K562 (cell line): ENCODE measurements around the gene GKN1. TPM values are rescaled to one million over a fixed set of nuclear protein-coding genes. Genes with fewer than 3 reads are reported as not detected.

ENCODE experiments used
- ATAC-seq: fragments of 200-7000 bp; cut with Tn5 transposase; 3 replicates; pipeline ENCODE4 v1.9.1; 2020; ENCODE audit warnings: moderate library complexity
- BruUV-seq: library from RNA; stranded (reverse); fragments of 400-500 nt; replicated peaks from 2 replicates; lab custom pipeline; 2021; lab: Mats Ljungman, UMichigan
- CTCF ChIA-PET: fragments of 300-600 bp; formaldehyde crosslinking; extraction: SDS; loops from one replicate; lab custom pipeline; 2021; ENCODE audit warnings: low intra/inter-chr PET ratio; lab: Yijun Ruan, JAX
- POLR2A ChIA-PET: fragments of 300-600, 350-650 bp; sonication (Branson Sonifier 250); formaldehyde crosslinking; extraction: SDS; loops from one replicate; lab custom pipeline; 2021; ENCODE audit warnings: antibody characterized with exemption, inconsistent platforms; lab: Yijun Ruan, JAX
- DNase-seq, 4 experiments: peaks; one replicate each; pipeline versions ENCODE4 v3.0.0 to v3.0.0-alpha.2; 2011 to 2018; ENCODE audit warnings: low spot score in 3 of 4, mixed read lengths in 3 of 4; ENCODE audit errors: extremely low read depth in 1 of 4
- FAIRE-seq: peaks from 2 replicates; lab custom pipeline; 2011; peaks lifted over from hg19 to GRCh38; lab: Jason Lieb, UNC
- H2AFZ ChIP-seq: 2 replicates; pipeline ENCODE4 v1.6.0; 2011; ENCODE audit warnings: low read depth, low read length, control low read depth, inconsistent platforms
- H3K27ac ChIP-seq: fragments of 200-600 bp; 3 replicates; pipeline ENCODE4 v1.8.0; 2011; ENCODE audit warnings: low read depth, mild to moderate bottlenecking, control low read depth, inconsistent platforms, low read length, moderate library complexity, mixed read lengths; ENCODE audit errors: extremely low read depth
- H3K27me3 ChIP-seq, 2 experiments: fragments of 300-600 bp in 1 of 2; 2 replicates in 1 of 2; 3 replicates in 1 of 2; pipeline versions ENCODE4 v1.6.0 to v1.8.0; 2011; ENCODE audit warnings: inconsistent platforms in 2 of 2, low read length in 2 of 2, mild to moderate bottlenecking in 1 of 2, mixed read lengths in 1 of 2, moderate library complexity in 1 of 2; ENCODE audit not compliant: control insufficient read depth in 2 of 2, insufficient read depth in 2 of 2
- H3K36me3 ChIP-seq: fragments of 300-600 bp; 3 replicates; pipeline ENCODE4 v1.8.0; 2011; ENCODE audit warnings: mild to moderate bottlenecking, low read length, inconsistent platforms; ENCODE audit not compliant: control insufficient read depth, insufficient read depth
- H3K4me1 ChIP-seq, 2 experiments: fragments of 200-600 bp in 1 of 2; replicated peaks in 1 of 2; 2 replicates in 1 of 2; 3 replicates in 1 of 2; pipeline versions ENCODE4 v1.5.1 to v1.8.0; 2011; ENCODE audit warnings: inconsistent platforms in 2 of 2, low read length in 2 of 2, mild to moderate bottlenecking in 1 of 2, mixed read lengths in 1 of 2, moderate library complexity in 1 of 2; ENCODE audit not compliant: control insufficient read depth in 2 of 2, insufficient read depth in 2 of 2
- H3K4me2 ChIP-seq: 2 replicates; pipeline ENCODE4 v1.6.1; 2011; ENCODE audit warnings: low read length, control low read depth, inconsistent platforms, mixed read lengths; ENCODE audit not compliant: insufficient read depth
- H3K4me3 ChIP-seq: fragments of 200-600 bp; sonication (generic), shearing (Covaris generic); 2 replicates; pipeline ENCODE4 v1.5.1; 2016; ENCODE audit warnings: control low read depth, inconsistent platforms
- H3K79me2 ChIP-seq: fragments of 200-600 bp; 3 replicates; pipeline ENCODE4 v1.8.0; 2011; ENCODE audit warnings: low read length, inconsistent platforms; ENCODE audit not compliant: control insufficient read depth, insufficient read depth
- H3K9ac ChIP-seq, 2 experiments: 2 replicates each; pipeline versions ENCODE4 v1.6.0 to v1.6.1; 2011; ENCODE audit warnings: low read depth in 2 of 2, low read length in 2 of 2, control low read depth in 1 of 2, inconsistent platforms in 1 of 2, mild to moderate bottlenecking in 1 of 2, mixed read lengths in 1 of 2; ENCODE audit not compliant: insufficient read depth in 1 of 2
- H3K9me1 ChIP-seq: one replicate; pipeline ENCODE4 v1.6.0; 2011; ENCODE audit warnings: inconsistent platforms, mild to moderate bottlenecking, low read length, moderate library complexity; ENCODE audit not compliant: control insufficient read depth, insufficient read depth
- H3K9me3 ChIP-seq: replicated peaks from 2 replicates; pipeline ENCODE4 v1.5.1; 2011; ENCODE audit warnings: low read depth, low read length, inconsistent platforms; ENCODE audit not compliant: control insufficient read depth, insufficient read depth
- H4K20me1 ChIP-seq: replicated peaks from 2 replicates; pipeline ENCODE4 v1.6.1; 2011; ENCODE audit warnings: low read length, inconsistent platforms, mixed read lengths; ENCODE audit not compliant: control insufficient read depth, insufficient read depth
- ATF1 ChIP-seq, 2 experiments: fragments of 450-650 bp in 1 of 2; IDR thresholded peaks; 2 replicates each; pipeline ENCODE4 v1.6.1; 2016; ENCODE audit warnings: missing compliant biosample characterization in 1 of 2, missing genetic modification characterization in 1 of 2
- HDAC2 ChIP-seq: fragments of 450-650 bp; IDR thresholded peaks from 2 replicates; pipeline ENCODE4 v1.6.1; 2016; ENCODE audit warnings: mild to moderate bottlenecking
- NFXL1 ChIP-seq: fragments of 450-650 bp; formaldehyde crosslinking; IDR thresholded peaks from 2 replicates; pipeline ENCODE4 v1.4.0; 2021; ENCODE audit warnings: mild to moderate bottlenecking
- NKRF ChIP-seq: fragments of 450-650 bp; IDR thresholded peaks from 2 replicates; pipeline ENCODE4 v1.6.1; 2016; ENCODE audit warnings: borderline replicate concordance
- POLR2B ChIP-seq: fragments of 450-650 bp; IDR thresholded peaks from 2 replicates; pipeline ENCODE4 v1.6.1; 2018; ENCODE audit warnings: low read depth; ENCODE audit not compliant: partially characterized antibody
- TCF7L2 ChIP-seq: fragments of 150-350 bp; IDR thresholded peaks from 2 replicates; pipeline ENCODE4 v1.6.1; 2016; ENCODE audit warnings: low read depth, mild to moderate bottlenecking, low read length, moderate library complexity
- XRCC5 ChIP-seq: fragments of 200-400 bp; formaldehyde crosslinking; IDR thresholded peaks from 2 replicates; pipeline ENCODE4 v1.6.1; 2017; ENCODE audit warnings: low read depth, mild to moderate bottlenecking, low read length
- ZBTB17 ChIP-seq: fragments of 450-650 bp; formaldehyde crosslinking; IDR thresholded peaks from 2 replicates; pipeline ENCODE4 v1.4.0; 2020; ENCODE audit warnings: mild to moderate bottlenecking
- ZBTB7A ChIP-seq: IDR thresholded peaks from 2 replicates; pipeline ENCODE4 v1.6.1; 2011; ENCODE audit warnings: low read depth, mild to moderate bottlenecking, low read length, moderate library complexity, borderline replicate concordance; ENCODE audit not compliant: control insufficient read depth
- ZNF239 ChIP-seq: fragments of 250-450 bp; sonication (Bioruptor Pico); IDR thresholded peaks from 2 replicates; pipeline ENCODE4 v1.4.0; 2020; ENCODE audit warnings: mild to moderate bottlenecking
- ZNF408 ChIP-seq: fragments of 250-450 bp; sonication (Bioruptor Pico); IDR thresholded peaks from 2 replicates; pipeline ENCODE4 v1.4.0; 2020; ENCODE audit warnings: low read depth, mild to moderate bottlenecking, moderate library complexity
- WGBS: fragments of 100-300 bp; shearing (Covaris generic); methylation state at CpG from one replicate; pipeline ENCODE4 v1.1.6; 2016; ENCODE audit warnings: low coverage, mixed read lengths; ENCODE audit not compliant: insufficient coverage; ENCODE audit errors: missing lambda C conversion rate; 5-methylcytosine and 5-hydroxymethylcytosine counted together
- in situ Hi-C: fragments of 300-500 bp; cut with MboI; formaldehyde crosslinking; loops from 4 replicates; pipeline ENCODE4 v1.15.0; 2018; ENCODE audit warnings: inconsistent platforms, mixed read lengths
- intact Hi-C: fragments of 100-400 bp; cut with micrococcal nuclease; formaldehyde crosslinking; loops from 2 replicates; pipeline ENCODE4 v1.14.2; 2022
- polyA plus RNA-seq, 8 experiments: library from polyadenylated mRNA; depleted of rRNA in 4 of 8; stranded (reverse) in 5 of 8; unstranded in 3 of 8; fragments of >200 nt; fragmentation: Nextera tagmentation in 2 of 8; fragmentation: Illumina TruSeq in 1 of 8; extraction: Ambion mirVana in 2 of 8; extraction: Trizol in 1 of 8; gene quantifications; 2 replicates each; pipeline versions ENCODE4 v1.2.1 to v1.2.3, GENCODE V29; 2011 to 2014; ENCODE audit warnings: inconsistent platforms in 1 of 8, missing spikeins in 1 of 8
- total RNA-seq, 7 experiments: library from RNA; depleted of rRNA in 6 of 7; stranded (reverse); fragments of >200 nt in 6 of 7; fragmentation: Illumina TruSeq in 2 of 7; extraction: Trizol in 2 of 7; gene quantifications; 2 replicates each; pipeline versions ENCODE4 v1.2.1 to v1.2.3, GENCODE V29; 2011 to 2021; ENCODE audit warnings: low replicate concordance in 1 of 7
- TF ChIP-seq, protein P1 (sequence below): sonication (generic); formaldehyde crosslinking; IDR thresholded peaks from 2 replicates; pipeline ENCODE4 v1.8.0; 2023; ENCODE audit warnings: mild to moderate bottlenecking, missing genetic modification reagents

GKN1 gene
- total and polyA plus RNA-seq, 9 of the 15 experiments (the other 6 are each of a cell fraction or from before 2014, with no cell fraction given): not detected

- TF ChIP-seq HDAC2 (no peak), TCF7L2 (no peak), POLR2B (no peak), ZNF408 (CRISPR knock-in tag) (no peak), NFXL1 (CRISPR knock-in tag) (no peak), ZBTB17 (CRISPR knock-in tag) (no peak), XRCC5 (no peak), ATF1 (CRISPR knock-in tag; IDR thresholded peaks at IDR 0.05) (no peak), ATF1 (tag; IDR thresholded peaks at IDR 0.05) (no peak), NKRF (no peak), ZBTB7A (no peak), ZNF239 (CRISPR knock-in tag) (no peak)
- TF ChIP-seq, protein P1, sequence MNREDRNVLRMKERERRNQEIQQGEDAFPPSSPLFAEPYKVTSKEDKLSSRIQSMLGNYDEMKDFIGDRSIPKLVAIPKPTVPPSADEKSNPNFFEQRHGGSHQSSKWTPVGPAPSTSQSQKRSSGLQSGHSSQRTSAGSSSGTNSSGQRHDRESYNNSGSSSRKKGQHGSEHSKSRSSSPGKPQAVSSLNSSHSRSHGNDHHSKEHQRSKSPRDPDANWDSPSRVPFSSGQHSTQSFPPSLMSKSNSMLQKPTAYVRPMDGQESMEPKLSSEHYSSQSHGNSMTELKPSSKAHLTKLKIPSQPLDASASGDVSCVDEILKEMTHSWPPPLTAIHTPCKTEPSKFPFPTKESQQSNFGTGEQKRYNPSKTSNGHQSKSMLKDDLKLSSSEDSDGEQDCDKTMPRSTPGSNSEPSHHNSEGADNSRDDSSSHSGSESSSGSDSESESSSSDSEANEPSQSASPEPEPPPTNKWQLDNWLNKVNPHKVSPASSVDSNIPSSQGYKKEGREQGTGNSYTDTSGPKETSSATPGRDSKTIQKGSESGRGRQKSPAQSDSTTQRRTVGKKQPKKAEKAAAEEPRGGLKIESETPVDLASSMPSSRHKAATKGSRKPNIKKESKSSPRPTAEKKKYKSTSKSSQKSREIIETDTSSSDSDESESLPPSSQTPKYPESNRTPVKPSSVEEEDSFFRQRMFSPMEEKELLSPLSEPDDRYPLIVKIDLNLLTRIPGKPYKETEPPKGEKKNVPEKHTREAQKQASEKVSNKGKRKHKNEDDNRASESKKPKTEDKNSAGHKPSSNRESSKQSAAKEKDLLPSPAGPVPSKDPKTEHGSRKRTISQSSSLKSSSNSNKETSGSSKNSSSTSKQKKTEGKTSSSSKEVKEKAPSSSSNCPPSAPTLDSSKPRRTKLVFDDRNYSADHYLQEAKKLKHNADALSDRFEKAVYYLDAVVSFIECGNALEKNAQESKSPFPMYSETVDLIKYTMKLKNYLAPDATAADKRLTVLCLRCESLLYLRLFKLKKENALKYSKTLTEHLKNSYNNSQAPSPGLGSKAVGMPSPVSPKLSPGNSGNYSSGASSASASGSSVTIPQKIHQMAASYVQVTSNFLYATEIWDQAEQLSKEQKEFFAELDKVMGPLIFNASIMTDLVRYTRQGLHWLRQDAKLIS (CRISPR knock-in tag): no peak
- TF ChIP-seq, all 486 proteins: peak for 0
- H3K4me3 ChIP-seq: no peak overlapping the region
- DNase-seq (no peak), FAIRE-seq (no peak), ATAC-seq (no peak)
- peaks cover 0 to 3% of the 10 kb centered on the region in 2 experiments; a peak in 1 of 5 replicates for H3K4me1 ChIP-seq
- H3K79me2 ChIP-seq: no peaks in the 10 kb centered on the region
- ChIA-PET POLR2A (no interaction called here), CTCF (no interaction called here)
- no TSS peak for BruUV-seq
- no peaks in the 10 kb centered on the region for H4K20me1 ChIP-seq
- H3K27ac ChIP-seq: no peak overlapping the region
- peaks cover 2 to 23% of the 10 kb centered on the region in 2 experiments; a peak in 2 of 5 replicates for H3K27me3 ChIP-seq
- H3K4me2 ChIP-seq: no peak overlapping the region
- no peak overlapping the region for H2AFZ ChIP-seq
- intact Hi-C loops: loop anchor here (10.0 kb wide), 1 partner anchor 364 kb away; no protein-coding TSS in a partner anchor
- 0% methylated on average over 1 of the region's 1 CpG for WGBS
- H3K9me1 ChIP-seq: no peaks in the 10 kb centered on the region
- no peak overlapping the region for H3K9ac ChIP-seq
- no peaks in the 10 kb centered on the region for H3K9me3 ChIP-seq
- H3K36me3 ChIP-seq: no peaks in the 10 kb centered on the region
- in situ Hi-C loops: no loop called here
Observed at GRCh38 chr2:68940369-68940768, 34.1 kb upstream of the GKN1 start.
